GM12878 (cell line): ENCODE data around the gene RAB3GAP1. TPM values are rescaled to one million over a fixed set of nuclear protein-coding genes. Genes with fewer than 3 reads are reported as not detected.

Experiments used
- ATAC-seq: fragments of 200-7000 bp; cut with Tn5 transposase; 3 replicates; pipeline ENCODE4 v1.9.1; 2020; ENCODE audit warnings: mild to moderate bottlenecking, moderate library complexity
- BruUV-seq: library from RNA; stranded (reverse); fragments of 400-500 nt; replicated peaks from 2 replicates; lab custom pipeline; 2021; lab: Mats Ljungman, UMichigan
- CTCF ChIA-PET: fragments of 300-600 bp; sonication (Branson Sonifier 250); formaldehyde crosslinking; extraction: SDS; loops from one replicate; lab custom pipeline; 2021; ENCODE audit warnings: inconsistent platforms; lab: Yijun Ruan, JAX
- POLR2A ChIA-PET: fragments of 350-600 bp; formaldehyde crosslinking; extraction: SDS; loops from one replicate; lab custom pipeline; 2021; ENCODE audit warnings: inconsistent platforms; lab: Charles Lee
- RAD21 ChIA-PET: fragments of 300-600 bp; sonication (Branson Sonifier 250); formaldehyde crosslinking; loops from one replicate; lab custom pipeline; 2023; ENCODE audit warnings: antibody characterized with exemption; ENCODE audit not compliant: unreplicated experiment; lab: Charles Lee
- SMC1A ChIA-PET: fragments of 300-600 bp; sonication (Branson Sonifier 250); formaldehyde crosslinking; loops from one replicate; lab custom pipeline; 2023; ENCODE audit not compliant: unreplicated experiment, uncharacterized antibody; lab: Charles Lee
- DNase-seq: peaks from one replicate; pipeline ENCODE4 v3.0.0-alpha.2; 2011; ENCODE audit warnings: low read depth, low spot score
- FAIRE-seq: peaks from 3 replicates; lab custom pipeline; 2011; peaks lifted over from hg19 to GRCh38; lab: Jason Lieb, UNC
- H2AFZ ChIP-seq: 2 replicates; pipeline ENCODE4 v1.6.0; 2011; ENCODE audit warnings: low read depth, low read length, control low read depth; ENCODE audit not compliant: control insufficient read depth
- H3K27ac ChIP-seq: 2 replicates; pipeline ENCODE4 v1.5.1; 2011; ENCODE audit warnings: control low read depth; ENCODE audit not compliant: control insufficient read depth, insufficient read depth
- H3K27me3 ChIP-seq, 2 experiments: replicated peaks in 1 of 2; 2 replicates each; pipeline versions ENCODE4 v1.6.0 to v1.6.1; 2011; ENCODE audit warnings: low read length in 1 of 2; ENCODE audit not compliant: control insufficient read depth in 2 of 2, insufficient read depth in 2 of 2
- H3K36me3 ChIP-seq, 2 experiments: 2 replicates each; pipeline ENCODE4 v1.5.1; 2011; ENCODE audit warnings: low read length in 1 of 2; ENCODE audit not compliant: control insufficient read depth in 2 of 2, insufficient read depth in 2 of 2
- H3K4me1 ChIP-seq: 2 replicates; pipeline ENCODE4 v1.6.1; 2011; ENCODE audit warnings: mild to moderate bottlenecking, low read length, moderate library complexity, mixed read lengths; ENCODE audit not compliant: control insufficient read depth, insufficient read depth
- H3K4me2 ChIP-seq: 2 replicates; pipeline ENCODE4 v1.6.0; 2011; ENCODE audit warnings: control low read depth; ENCODE audit not compliant: control insufficient read depth, insufficient read depth
- H3K4me3 ChIP-seq: fragments of 200-600 bp; sonication (generic); 2 replicates; pipeline ENCODE4 v1.5.1; 2016
- H3K79me2 ChIP-seq: 2 replicates; pipeline ENCODE4 v1.6.0; 2011; ENCODE audit warnings: low read length; ENCODE audit not compliant: control insufficient read depth, insufficient read depth
- H3K9ac ChIP-seq: 2 replicates; pipeline ENCODE4 v1.8.0; 2011; ENCODE audit warnings: low read length, control low read depth, mixed read lengths; ENCODE audit not compliant: control insufficient read depth, insufficient read depth
- H3K9me3 ChIP-seq: replicated peaks from 3 replicates; pipeline ENCODE4 v1.5.1; 2011; ENCODE audit warnings: mild to moderate bottlenecking, low read length; ENCODE audit not compliant: control insufficient read depth, insufficient read depth
- H4K20me1 ChIP-seq: 2 replicates; pipeline ENCODE4 v1.6.0; 2011; ENCODE audit not compliant: control insufficient read depth, insufficient read depth
- CBX5 ChIP-seq: sonication (generic); IDR thresholded peaks from 2 replicates; pipeline ENCODE4 v1.6.1; 2016; ENCODE audit warnings: low read depth, moderate library complexity, mild to moderate bottlenecking, inconsistent platforms
- CEBPZ ChIP-seq: fragments of 150-350 bp; IDR thresholded peaks from 2 replicates; pipeline ENCODE4 v1.6.1; 2016; ENCODE audit warnings: low read depth, low read length
- CHD1 ChIP-seq: IDR thresholded peaks from 2 replicates; pipeline ENCODE4 v1.6.1; 2012; ENCODE audit warnings: low read depth, low read length, improper control_type of control experiment
- FOXK2 ChIP-seq: fragments of 450-650 bp; IDR thresholded peaks from 2 replicates; pipeline ENCODE4 v1.6.1; 2017; ENCODE audit warnings: mild to moderate bottlenecking, moderate library complexity
- NFXL1 ChIP-seq: fragments of 450-650 bp; IDR thresholded peaks from 2 replicates; pipeline ENCODE4 v1.6.1; 2017; ENCODE audit warnings: antibody characterized with exemption, mild to moderate bottlenecking, borderline replicate concordance
- RAD51 ChIP-seq: fragments of 450-650 bp; IDR thresholded peaks from 2 replicates; pipeline ENCODE4 v1.6.1; 2016; ENCODE audit warnings: moderate library complexity, mild to moderate bottlenecking, inconsistent platforms
- STAT3 ChIP-seq: IDR thresholded peaks from 2 replicates; pipeline ENCODE4 v1.6.1; 2011; ENCODE audit warnings: low read depth, low read length, improper control_type of control experiment
- ZNF217 ChIP-seq: fragments of 450-650 bp; IDR thresholded peaks from 2 replicates; pipeline ENCODE4 v1.6.1; 2017; ENCODE audit warnings: antibody characterized with exemption, mild to moderate bottlenecking
- WGBS: methylation state at CpG from one replicate; pipeline ENCODE4 v1.1.6; 2016; ENCODE audit warnings: low lambda C conversion rate; ENCODE audit not compliant: insufficient replicate concordance, insufficient coverage; ENCODE audit errors: missing lambda C conversion rate; 5-methylcytosine and 5-hydroxymethylcytosine counted together
- in situ Hi-C: fragments of 300-500 bp; cut with MboI; formaldehyde crosslinking; loops from 9 replicates; pipeline ENCODE4 v1.14.3; 2018; ENCODE audit warnings: mixed read lengths
- intact Hi-C: fragments of 100-400 bp; cut with micrococcal nuclease; formaldehyde crosslinking; loops from one replicate; pipeline ENCODE4 v1.14.2; 2022; ENCODE audit not compliant: unreplicated experiment
- polyA plus RNA-seq, 11 experiments: library from polyadenylated mRNA; depleted of rRNA in 4 of 11; unstranded in 6 of 11; stranded (reverse) in 5 of 11; fragments of >200 nt; fragmentation: Nextera tagmentation in 4 of 11; fragmentation: Illumina TruSeq in 1 of 11; extraction: Ambion mirVana in 4 of 11; extraction: Trizol in 1 of 11; gene quantifications; 1 replicate in 1 of 11; 2 replicates in 10 of 11; pipeline versions ENCODE4 v1.2.1 to v1.2.3, GENCODE V29; 2011 to 2016; ENCODE audit warnings: inconsistent platforms in 2 of 11, missing spikeins in 2 of 11, low read depth in 1 of 11
- total RNA-seq, 4 experiments: library from RNA; depleted of rRNA in 3 of 4; stranded (reverse); fragments of >200 nt in 3 of 4; fragmentation: Illumina TruSeq in 1 of 4; extraction: Trizol in 1 of 4; gene quantifications; 2 replicates each; pipeline versions ENCODE4 v1.2.1 to v1.2.3, GENCODE V29; 2013 to 2021

The RAB3GAP1 gene
- total and polyA plus RNA-seq, 10 of the 15 experiments (the other 5 are each of a cell fraction or from before 2014, with no cell fraction given) = 13.7 to 36.9 (median 21.0) TPM

- Histone ChIP-seq H3K9ac (no peak overlapping the region), H3K9me3 (no peaks in the 10 kb centered on the region), H3K4me1 (no peaks in the 10 kb centered on the region), H3K27ac (no peak overlapping the region), H3K79me2 (no peaks in the 10 kb centered on the region), H2AFZ (no peak overlapping the region), H3K4me2 (no peak overlapping the region), H3K36me3 (peaks cover 2 to 4% of the 10 kb centered on the region in 2 experiments; a peak in 3 of 4 replicates), H3K4me3 (no peak overlapping the region), H4K20me1 (no peaks in the 10 kb centered on the region), H3K27me3 (no peaks in the 10 kb centered on the region)
- SMC1A ChIA-PET = interaction anchor here (0.7 to 1.2 kb wide), 2 partner anchors 38 to 507 kb away, joined by 3 read pairs; no protein-coding TSS in a partner anchor
- intact Hi-C loops = no loop called here
- 100% methylated on average over 2 of the region's 2 CpGs for WGBS
- in situ Hi-C loops = no loop called here
- DNase-seq = no peak
- no peak for ATAC-seq
- RAD21 ChIA-PET = no interaction called here
- BruUV-seq = no TSS peak
- CTCF ChIA-PET = interaction anchor here (1.5 kb wide), 1 partner anchor 16 kb away, joined by 4 read pairs; no protein-coding TSS in a partner anchor
- no peak for FAIRE-seq
- POLR2A ChIA-PET = no interaction called here
- TF ChIP-seq RAD51 (no peak), STAT3 (no peak), CHD1 (no peak), CBX5 (no peak), CEBPZ (no peak), ZNF217 (no peak), FOXK2 (no peak), NFXL1 (no peak)
Measured at GRCh38 chr2:135125940-135126339, 73.8 kb downstream of the RAB3GAP1 start.
